Omental fat pad (tissue), 4 donors: ENCODE data around the gene GBF1. TPM values are rescaled to one million over a fixed set of nuclear protein-coding genes. Genes with fewer than 3 reads are reported as not detected.
"Not testable (repeated sequence)": the region's sequence is repeated elsewhere in the genome, so short reads cannot be mapped to it uniquely, and the experiment has no call there.

Experiments used
- ATAC-seq: fragments of 150-250 bp; one replicate; pipeline ENCODE4 v1.9.1; 2016; ENCODE audit warnings: mild to moderate bottlenecking, moderate library complexity; ENCODE audit not compliant: low FRiP score
- DNase-seq: peaks from one replicate; pipeline ENCODE4 v3.0.0-alpha.2; 2019; ENCODE audit warnings: low spot score
- total RNA-seq, 4 donors: library from RNA; depleted of rRNA; stranded (reverse); fragments of >200 nt; gene quantifications; one replicate each; pipeline ENCODE4 v1.1.0, GENCODE V29; 2016
- TF ChIP-seq, protein P1 (sequence below), 3 donors: fragments of 450-650 bp; IDR thresholded peaks; one replicate each; pipeline ENCODE4 v1.5.1; 2016 to 2017; ENCODE audit warnings: antibody characterized with exemption in 3 of 3, mild to moderate bottlenecking in 3 of 3, moderate library complexity in 2 of 3

Gene GBF1
- total RNA-seq, 4 donors from 2014 or later: 28.1 to 34.9 (median 31.6) TPM

DNA sequence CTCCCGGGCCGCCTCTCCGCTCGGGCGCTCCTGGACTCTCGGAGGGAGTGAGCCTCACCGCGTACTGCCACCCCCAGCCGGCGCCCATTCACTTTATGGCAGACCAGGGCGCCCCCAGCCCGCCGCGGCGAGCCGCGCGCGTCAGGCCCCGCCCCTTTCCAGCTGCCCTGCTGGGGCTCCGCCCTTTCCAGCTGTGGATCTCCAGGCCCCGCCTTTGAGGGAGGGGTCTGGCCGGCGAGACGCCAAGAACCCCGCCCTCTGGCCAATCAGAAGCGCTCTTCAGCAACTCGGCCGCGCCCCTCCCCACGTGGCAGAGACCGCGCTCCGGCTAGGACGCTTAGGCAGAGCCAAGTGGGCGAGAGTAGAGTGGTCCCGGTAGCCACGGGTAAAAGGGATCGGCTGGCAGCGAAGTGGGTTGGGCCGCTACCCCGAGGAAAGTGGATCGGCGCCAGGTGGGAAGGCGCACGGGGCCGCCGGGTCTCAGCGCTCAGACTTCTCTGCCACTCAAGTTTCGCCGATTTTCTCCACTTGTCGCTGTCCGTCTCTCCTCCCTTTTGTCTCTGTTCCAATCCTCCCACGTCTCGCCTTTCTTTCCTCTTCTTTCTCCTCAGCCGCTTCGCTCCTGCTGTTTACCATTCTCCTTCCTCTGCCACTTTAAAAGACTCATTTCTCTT, 3.8 kb upstream of the GBF1 start, which contains the start of gene PITX3:
Gene PITX3, minus strand, starts transcription at position 69 of the 674 bp plus-strand sequence. CDS start 9,432 bp downstream, outside the sequence.
- ATAC-seq: peak; percentile 82
- DNase-seq: peak; percentile 78
- TF ChIP-seq, protein P1, sequence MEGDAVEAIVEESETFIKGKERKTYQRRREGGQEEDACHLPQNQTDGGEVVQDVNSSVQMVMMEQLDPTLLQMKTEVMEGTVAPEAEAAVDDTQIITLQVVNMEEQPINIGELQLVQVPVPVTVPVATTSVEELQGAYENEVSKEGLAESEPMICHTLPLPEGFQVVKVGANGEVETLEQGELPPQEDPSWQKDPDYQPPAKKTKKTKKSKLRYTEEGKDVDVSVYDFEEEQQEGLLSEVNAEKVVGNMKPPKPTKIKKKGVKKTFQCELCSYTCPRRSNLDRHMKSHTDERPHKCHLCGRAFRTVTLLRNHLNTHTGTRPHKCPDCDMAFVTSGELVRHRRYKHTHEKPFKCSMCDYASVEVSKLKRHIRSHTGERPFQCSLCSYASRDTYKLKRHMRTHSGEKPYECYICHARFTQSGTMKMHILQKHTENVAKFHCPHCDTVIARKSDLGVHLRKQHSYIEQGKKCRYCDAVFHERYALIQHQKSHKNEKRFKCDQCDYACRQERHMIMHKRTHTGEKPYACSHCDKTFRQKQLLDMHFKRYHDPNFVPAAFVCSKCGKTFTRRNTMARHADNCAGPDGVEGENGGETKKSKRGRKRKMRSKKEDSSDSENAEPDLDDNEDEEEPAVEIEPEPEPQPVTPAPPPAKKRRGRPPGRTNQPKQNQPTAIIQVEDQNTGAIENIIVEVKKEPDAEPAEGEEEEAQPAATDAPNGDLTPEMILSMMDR (IDR thresholded peaks at IDR 0.05): no peak

DNA sequence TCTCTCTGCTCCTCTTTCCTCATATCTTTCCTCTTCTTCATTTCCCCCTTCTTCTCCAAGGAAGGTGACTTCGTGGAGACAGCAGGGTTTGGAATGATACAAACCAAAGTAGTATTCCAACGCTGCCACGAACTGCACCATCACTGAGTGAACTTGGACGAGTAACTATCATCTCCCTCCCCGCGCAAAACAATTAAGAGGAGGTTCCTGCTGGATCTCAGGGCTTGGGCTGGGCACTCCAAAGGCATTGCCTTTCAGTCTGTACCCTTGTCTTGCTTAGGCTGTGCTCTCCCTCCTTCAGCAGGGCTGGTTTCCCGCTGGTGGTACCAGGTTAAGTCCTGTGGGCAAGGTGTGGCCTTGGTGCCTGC, 3.2 kb upstream of the GBF1 start:
- TF ChIP-seq, protein P1 (IDR thresholded peaks at IDR 0.05): no peak
- DNase-seq (no peak), ATAC-seq (no peak)

DNA sequence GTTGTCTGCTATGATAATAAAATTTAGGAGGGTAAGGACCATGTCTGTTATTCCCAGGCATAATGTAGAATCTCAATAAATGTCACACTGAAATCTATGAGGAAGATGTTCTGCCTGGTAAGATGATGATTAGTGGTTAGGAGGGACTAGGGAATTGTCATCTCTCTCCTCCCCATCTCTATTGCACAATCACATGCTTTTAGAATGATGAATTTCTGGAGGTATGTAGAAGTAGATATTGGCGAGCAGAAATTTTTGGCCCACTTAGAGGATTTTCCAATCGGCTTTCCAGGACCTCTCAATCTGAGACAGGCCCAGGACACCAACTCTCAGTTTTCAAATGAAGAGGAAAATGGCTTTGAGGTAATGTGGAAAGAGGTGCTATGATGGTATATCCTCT, 2.0 kb upstream of the GBF1 start:
- no peak for DNase-seq
- ATAC-seq: no peak

DNA sequence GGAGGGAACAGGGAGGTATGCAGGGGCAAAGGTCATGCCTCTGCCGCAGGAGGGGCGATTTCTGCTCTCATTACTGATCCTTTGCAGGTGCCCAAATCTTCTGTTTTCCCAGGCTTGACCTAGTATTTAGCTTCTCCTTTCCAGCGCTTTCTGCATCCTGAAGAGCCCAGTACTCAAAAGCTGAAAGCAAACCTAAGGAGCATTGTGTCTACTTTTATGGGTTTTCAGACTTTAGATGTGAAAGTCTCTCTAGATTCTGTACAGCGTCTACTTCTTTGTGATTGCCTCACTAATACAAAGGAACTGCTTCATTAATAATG, 560 bp downstream of the GBF1 start:
- DNase-seq (no peak), ATAC-seq (no peak)
- TF ChIP-seq, protein P1 (IDR thresholded peaks at IDR 0.05): no peak

More for the DNA sequence above, 2.0 kb upstream of the GBF1 start:
- TF ChIP-seq, protein P1 (IDR thresholded peaks at IDR 0.05): no peak

DNA sequence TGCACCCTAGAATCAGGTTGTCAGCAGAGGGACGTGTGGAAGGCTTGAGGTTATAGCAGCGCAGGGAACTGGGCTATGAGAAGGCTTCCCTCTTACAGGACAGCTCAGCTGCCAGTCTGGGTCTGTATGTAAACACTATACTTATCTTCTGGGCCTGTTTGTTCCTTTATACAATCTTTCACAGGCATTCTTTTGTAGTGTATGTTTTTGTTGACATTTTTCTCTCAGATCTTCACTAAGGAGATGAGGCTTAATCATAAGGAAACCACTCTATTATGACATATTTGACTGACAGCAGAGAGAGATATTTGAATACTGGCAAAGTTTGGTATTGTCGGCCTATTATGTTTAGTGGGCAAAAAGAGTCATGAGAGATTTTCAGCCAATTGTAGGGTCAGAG, 929 bp downstream of the GBF1 start:
- ATAC-seq: no peak
- TF ChIP-seq, protein P1 (IDR thresholded peaks at IDR 0.05): no peak
- DNase-seq: no peak

DNA sequence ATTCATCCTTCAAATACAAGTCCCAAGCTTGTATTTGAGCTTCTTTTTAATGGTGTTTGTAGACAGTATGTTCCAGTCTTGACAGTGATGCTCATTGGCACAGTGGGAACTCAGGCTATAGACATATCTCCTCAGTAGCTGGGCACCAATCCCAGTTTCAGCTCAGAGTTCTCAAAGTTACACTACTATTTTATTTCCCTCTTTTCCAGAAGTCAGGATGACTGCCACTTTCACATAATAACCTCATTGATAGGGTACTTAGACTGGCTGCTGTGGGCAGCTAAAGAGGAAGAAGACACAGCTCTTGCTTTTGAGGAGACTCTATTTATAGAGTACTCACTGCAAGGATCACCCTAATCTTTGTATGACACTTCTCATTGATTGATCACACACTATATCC, 2.4 kb downstream of the GBF1 start:
- TF ChIP-seq, protein P1 (IDR thresholded peaks at IDR 0.05): no peak
- DNase-seq (no peak), ATAC-seq (no peak)

DNA sequence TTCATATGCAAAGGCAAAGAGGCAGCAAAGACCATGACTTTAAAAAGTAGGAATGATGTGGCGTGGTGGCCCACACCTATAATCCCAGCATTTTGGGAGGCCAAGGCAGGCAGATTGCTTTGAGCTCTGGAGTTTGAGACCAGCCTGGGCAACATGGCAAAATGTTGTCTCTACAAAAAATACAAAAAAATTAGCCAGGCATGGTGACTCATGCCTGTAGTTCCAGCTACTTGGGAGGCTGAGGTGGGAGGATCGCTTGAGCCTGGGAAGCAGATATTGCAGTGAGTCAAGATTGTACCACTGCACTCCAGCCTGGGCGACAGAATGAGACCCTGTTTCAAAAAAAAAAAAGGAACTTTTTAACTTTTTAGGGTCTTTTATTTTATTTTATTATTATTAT, 7.2 kb downstream of the GBF1 start:
- ATAC-seq, DNase-seq: not testable (repeated sequence)
